HG03565 (cell line): ENCODE data around the gene NARF.
"Not testable (repeated sequence)": the region's sequence is repeated elsewhere in the genome, so short reads cannot be mapped to it uniquely, and the experiment has no call there.

ENCODE experiments used
- ATAC-seq: cut with Tn5 transposase; IDR thresholded peaks from one replicate; pipeline ENCODE4 v1.9.1; 2021; ENCODE audit warnings: mild to moderate bottlenecking, moderate library complexity; ENCODE audit not compliant: unreplicated experiment

NARF gene

DNA sequence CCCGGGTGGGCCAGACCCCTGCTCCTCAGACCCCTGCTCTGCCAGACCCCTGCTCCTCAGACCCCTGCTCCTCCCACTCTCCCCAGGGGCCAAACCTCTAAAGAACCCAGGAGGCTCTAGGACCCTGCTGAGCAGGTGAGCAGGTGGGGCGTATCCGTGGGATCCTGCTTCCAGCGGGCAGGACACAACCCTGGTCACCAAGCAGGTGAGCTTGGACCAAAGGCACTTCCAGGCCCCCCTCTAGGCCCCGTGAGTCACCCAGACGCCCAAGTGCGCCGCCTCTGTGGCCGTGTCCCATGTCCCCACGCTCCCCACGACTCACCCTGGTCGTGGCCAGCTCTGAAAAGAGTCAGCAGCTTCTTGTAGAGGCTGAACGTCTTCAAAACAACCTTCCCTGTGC, 13.0 kb upstream of the NARF start:
- no peak for ATAC-seq

DNA sequence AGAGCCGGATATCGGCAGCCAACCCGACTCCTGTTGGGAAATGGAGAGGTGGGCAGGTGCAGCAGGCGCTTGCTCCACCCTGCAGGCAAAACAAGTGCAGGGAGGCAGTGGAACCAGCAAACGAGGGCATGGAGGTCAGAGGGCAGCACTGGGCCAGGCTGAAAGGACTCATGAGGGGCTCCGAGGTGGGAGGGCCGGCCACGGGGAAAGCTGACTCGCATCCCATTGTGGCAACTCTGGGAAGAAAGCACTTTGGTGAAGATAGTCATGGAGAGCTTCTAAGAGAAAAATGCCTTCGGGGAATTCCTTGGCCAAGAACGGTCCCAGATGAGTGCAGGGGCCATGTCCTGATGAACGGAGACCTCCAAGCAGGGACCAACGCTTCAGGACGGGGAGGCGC, 12.4 kb upstream of the NARF start:
- no peak for ATAC-seq

DNA sequence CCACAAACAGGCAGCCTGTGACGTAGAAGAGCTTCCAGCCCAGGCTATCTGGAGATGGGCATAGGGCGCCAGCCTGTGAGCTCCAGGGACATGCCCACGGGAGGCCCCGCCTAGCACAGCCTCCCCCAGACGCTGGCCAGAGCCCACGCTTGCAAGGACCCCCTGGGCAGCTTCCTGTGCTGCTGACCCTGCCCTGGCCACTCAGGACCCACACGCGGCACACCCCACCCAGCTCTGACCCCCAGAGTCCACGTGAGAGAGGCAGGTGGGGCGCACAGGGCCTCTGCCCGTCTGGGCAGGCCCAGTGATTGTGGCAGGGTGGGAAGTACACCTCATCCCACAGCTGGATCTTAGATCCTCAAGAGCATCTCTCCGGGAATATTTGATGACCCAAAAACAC, 11.9 kb upstream of the NARF start:
- ATAC-seq = no peak

DNA sequence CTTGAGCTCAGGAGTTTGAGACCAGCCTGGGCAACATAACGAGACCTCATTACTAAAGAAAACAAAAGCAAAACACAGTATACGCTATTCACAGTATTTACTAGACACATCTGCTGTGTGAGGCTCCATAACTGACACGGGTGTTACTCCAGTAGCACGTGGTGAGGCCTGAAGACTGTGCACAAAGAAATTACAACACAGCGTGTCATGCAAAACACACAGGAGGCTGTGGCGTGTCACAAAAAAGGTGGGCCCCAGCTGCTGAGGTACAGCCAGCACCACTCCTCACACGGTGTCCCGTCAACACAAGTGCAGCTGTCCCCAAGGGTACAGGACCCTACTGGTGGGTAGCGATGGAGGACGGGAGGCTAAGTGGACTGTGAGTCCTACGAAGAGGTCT, 10.7 kb upstream of the NARF start:
- ATAC-seq = no peak

DNA sequence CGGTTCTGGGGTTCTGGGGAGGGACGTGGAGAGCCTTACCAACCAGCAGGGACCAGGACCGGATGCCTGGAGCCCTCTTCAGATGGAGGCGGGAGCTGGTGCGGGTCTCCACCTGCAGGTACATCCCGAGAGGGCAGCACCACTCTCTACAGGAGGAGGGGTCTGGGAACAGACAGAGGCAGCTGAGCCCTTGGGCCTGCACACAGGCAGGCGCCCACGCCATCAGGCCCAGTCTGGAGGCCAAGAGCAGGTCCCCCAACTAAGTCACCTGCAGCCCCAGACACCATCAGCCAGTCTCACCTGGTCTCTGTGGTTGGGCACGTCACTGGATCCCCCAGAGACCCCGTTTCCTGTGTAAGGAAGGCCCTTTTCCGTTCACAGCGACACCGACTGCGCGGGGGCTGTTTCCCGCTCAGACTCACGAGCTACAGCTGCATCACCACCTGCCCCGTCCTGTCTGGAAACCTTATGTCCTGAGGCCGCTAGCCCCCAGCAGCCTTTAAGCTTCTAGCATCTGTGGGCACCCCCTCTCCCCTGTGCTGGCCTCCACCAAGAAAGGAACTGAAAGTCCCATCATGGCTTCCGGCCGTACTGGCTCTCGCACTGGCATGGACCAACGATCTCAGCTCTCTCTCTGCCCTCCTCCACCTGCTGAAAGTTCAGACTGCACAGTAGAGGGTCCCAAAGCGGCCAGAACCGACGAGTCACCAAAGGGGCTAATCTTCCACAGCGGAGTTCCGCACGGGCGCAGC, 9.2 kb upstream of the NARF start:
- ATAC-seq = peak; percentile 35

DNA sequence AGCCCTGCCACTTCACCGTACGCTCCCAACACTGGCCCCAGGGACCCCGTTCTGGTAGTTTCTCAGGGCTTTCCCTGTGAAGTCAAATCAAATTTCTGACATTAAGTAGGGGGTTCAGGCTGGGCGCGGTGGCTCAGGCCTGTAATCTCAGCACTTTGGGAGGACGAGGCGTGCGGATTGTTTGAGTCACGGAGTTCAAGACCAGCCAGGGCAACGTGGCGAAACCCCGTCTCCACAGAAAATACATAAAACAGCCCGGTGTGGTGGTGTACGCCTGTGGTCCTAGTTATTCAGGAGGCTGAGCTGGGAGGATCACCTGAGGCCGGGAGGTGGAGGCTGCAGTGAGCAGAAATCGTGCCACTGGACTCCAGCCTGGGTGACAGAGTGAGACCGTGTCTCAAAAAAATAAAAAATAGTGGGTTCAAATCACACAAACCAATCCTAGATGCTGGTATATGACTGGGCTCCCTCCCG, 8.6 kb upstream of the NARF start:
- no peak for ATAC-seq

DNA sequence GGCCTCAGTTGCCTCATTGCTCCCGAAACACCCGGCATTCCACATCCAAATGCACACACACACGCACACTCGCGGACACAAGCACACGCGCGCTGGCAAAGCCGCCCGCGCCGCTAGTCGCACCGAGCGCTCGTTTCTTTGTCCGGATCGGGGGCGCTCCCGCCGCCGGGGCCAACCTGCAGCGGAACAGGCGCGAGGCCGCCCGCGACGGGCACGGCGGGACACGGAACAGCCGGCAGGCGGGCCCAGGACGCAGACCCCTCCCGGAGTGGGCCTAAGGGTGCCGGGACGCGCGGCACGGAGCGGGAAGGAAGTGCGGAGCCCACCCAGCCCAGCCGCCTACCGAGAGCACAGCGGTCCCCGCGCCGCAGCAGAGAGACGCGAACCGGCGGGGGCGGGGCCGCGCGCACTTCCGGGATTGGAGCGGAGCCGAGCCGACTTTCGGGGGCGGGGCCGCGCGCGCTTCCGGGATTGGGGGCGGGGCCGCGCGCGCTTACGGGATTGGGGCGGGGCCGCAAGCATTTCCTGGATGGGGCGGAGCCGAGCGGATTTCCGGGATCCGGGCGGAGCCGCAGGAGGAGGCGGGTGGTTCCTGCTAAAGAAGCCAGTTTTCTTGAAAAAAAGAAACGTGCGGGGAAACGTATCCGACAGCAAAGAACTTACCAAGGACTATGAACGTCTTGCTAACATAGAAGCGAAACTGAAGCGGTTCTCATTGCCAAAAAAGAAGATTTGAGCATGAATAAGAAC, 8.0 kb upstream of the NARF start, which contains the start of gene CYBC1:
Gene CYBC1, minus strand, starts transcription at position 396 of the 750 bp plus-strand sequence. CDS start 1,498 bp downstream, outside the sequence.
- ATAC-seq = peak; percentile 49

DNA sequence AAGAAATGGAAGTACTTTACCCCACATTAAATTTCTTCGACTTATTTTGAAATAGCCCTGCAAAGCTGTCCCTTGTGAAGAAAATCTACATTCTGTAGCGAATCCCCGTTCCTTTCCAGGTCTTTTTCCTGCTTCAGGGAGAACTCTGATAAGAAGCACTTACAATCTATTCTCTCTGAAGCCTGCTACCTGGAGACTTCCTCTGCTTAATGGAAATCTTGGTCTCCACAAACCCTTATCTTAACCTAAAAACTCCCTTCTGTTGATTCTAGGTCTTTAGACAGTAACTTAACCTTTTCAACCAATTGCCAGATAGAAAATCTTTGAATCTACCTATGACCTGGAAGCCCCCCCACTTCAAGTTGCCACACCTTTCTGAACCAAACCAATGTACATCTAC, 6.4 kb upstream of the NARF start:
- ATAC-seq = no peak

DNA sequence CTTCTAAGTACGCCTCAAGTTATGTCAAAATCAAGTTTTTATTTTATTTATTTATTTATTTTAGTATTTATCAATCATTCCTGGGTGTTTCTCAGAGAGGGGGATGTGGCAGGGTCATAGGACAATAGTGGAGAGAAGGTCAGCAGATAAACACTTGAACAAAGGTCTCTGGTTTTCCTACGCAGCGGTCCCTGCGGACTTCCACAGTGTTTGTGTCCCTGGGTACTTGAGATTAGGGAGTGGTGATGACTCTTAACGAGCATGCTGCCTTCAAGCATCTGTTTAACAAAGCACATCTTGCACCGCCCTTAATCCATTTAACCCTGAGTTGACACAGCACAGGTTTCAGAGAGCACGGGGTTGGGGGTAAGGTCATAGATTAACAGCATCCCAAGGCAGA, 5.4 kb upstream of the NARF start:
- not testable (repeated sequence) for ATAC-seq

DNA sequence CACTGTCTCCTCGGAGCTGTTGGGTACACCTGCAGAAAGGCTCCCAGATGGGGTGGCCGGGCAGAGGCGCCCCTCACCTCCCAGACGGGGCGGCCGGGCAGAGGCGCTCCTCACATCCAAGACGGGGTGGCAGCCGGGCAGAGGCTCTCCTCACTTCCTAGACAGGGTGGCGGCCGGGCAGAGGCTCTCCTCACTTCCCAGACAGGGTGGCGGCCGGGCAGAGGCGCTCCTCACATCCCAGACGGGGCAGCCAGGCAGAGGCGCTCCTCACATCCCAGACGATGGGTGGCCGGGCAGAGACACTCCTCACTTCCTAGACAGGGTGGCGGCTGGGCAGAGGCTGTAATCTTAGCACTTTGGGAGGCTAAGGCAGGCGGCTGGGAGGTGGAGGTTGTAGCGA, 4.8 kb upstream of the NARF start:
- not testable (repeated sequence) for ATAC-seq

DNA sequence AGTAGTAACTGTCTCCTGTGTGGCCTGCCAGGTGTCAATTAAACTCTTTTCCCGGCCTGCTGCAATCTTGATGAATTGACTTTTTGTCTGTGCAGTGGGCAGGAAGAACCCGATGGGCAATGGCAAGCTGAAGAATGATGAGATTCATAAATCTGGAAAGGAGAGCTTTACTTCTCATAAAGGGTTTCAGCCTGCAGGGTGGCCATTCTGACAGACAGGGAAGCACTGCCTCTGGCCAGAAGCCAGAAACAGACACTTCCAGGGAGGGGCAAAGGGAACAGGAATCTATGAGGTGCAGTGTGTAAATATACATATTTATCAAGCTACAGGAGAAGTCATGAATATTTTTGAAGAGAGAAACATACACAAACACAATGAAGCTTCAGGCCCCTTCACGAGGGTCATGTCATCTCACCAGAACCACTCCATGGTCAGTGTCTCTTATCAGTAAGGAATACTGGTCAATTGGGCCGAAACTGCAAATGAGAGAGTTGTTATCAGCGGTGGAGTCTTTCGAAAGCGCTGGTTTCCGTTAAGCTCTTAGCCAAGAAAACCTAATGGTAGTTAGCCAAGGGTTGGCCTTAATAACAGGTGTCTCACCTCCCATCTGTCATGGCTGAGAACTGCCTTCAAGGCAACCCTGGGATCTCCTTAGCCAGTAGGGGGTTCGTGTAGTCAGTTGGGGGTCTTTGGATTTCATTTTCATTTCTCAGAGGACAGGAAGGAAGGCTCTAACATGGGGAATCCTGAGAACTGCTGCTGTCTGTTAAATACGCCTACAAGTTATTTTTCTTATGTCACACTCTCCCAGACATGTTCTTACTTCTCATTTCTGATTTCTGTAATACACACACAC, 1.2 kb upstream of the NARF start:
- no peak for ATAC-seq

DNA sequence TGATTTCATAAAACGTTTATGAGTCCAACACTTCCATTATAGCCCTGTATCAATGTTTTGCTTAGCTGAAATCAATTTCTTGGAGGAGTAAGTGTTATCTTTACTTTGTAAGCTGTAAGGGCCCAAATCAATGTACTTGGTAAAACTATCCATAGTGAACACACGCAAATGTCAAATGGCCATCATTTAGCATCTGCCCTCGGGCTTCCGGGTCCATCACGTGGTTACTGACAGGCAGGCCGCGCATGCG, 687 bp upstream of the NARF start:
- no peak for ATAC-seq

DNA sequence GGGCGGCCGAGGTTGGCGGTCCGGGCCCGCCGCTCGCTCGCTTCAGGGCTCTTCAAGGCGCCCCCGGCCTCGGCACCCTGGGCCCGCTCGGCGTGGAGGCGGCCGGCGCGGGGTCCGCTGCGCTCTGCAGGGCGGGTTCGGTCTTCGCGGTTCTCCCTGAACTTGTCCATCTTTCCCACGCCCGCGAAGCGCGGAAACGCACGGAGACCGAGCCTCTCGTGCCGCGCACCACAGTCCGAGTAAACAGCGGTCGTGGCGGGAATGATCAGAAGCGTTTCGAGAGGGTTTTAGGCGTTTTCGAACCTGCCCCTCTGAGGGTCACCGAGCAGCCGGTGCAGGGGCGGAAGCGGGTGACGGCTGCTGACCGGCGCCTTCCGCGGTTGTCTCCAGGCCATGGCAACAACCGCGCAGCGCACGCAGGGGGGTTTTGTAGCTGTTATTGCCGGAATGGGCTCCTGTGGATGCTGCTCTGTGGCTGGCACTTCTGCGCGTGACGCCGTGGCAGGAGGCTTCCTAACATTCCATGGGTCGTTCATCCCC, 414 bp downstream of the NARF start:
- no peak for ATAC-seq

DNA sequence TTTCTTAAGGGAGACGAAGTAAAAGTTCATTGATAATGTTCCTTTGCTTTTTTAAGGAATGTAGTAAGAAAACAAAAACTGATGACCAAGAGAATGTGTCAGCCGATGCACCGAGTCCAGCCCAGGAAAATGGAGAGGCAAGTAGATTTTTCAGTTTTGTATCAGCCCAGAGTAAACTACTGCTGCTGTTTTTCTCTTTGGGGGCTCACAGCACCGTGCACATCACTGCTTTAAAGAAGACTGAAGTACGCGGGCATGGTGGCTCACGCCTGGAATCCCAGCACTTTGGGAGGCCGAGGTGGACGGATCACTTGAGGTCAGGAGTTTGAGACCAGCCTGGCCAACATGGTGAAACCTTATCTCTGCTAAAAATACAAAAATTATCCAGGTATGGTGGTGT, 1.4 kb downstream of the NARF start:
- ATAC-seq = not testable (repeated sequence)

DNA sequence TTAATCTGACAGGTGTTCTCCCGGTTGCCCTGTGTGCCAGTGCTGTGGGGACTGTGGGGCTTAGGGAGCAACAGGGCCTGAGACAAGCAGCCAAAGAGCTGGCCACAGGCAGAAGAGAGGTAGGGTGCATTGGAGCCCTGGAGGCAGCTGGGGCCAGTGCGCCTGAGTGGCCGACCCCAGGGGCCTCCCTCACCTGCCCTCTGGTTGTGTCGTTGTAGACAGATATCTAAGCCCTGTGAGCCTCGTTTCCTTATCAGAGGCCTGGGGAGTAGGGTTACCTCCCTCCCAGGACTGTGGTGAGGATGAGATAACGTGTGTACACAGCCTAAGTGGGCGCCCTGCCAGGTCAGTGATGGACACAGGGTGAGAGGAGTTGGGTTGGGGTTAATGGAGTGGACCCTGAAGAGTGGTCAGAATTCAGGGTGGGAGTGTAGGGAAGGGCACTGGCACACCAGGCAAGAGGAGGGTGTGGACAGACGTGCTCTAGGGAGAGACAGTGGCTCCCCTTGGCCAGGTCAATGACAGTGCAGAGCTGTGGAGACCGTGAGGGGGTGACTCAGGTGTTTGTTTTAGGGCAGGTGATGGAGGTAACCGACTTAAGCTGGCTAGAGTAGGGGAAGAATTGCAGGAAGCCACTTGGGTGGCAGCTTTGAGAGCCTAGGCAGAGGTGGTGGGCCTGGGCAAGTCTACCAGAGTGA, 3.4 kb downstream of the NARF start:
- ATAC-seq = no peak

DNA sequence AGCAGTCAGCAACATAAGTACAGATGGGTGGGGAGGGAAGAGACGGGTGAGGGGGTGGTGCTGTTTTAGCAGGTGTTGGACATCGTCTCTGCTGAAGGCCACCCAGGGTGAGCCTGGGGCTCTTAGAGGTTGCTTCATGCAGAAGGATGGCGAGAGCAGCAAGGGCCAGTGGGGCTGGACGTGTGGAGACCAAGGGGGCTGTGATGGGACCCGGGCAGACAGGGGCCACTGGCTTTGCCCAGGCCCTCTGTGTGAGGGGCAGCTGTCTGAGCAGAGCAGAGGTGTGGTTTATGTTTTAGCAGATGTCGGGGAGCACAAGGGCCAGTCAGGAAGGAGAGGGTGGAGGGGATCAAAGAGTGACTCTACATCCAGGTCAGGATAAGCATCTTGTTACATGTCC, 4.8 kb downstream of the NARF start:
- ATAC-seq = no peak

DNA sequence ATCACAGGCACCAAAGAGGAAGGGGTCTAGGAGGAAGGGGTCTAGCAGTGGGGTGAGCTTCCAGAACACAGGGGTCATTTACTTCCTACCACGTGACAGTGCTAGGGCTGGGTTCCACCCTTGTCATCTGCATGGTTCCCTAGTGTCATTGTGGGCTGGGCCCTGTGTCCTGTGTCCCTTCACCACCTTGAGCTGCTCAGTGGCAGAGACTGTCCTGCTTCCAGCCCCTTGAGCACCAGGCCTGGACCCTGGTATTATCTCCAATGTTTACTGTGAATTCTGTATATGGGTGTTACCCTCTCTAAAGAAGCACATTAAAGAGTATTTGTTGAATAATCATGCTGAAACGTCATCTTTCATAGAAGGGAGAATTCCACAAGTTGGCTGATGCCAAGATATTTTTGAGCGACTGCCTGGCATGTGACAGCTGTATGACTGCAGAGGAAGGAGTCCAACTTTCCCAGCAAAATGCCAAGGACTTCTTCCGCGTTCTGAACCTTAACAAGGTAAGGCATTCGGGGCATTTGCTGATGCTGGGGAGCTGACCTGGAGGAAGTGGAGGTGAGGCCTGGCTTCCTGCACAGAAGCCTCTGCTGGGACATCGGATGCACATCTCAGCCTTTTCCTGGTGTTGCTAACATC, 5.5 kb downstream of the NARF start:
- ATAC-seq = no peak

DNA sequence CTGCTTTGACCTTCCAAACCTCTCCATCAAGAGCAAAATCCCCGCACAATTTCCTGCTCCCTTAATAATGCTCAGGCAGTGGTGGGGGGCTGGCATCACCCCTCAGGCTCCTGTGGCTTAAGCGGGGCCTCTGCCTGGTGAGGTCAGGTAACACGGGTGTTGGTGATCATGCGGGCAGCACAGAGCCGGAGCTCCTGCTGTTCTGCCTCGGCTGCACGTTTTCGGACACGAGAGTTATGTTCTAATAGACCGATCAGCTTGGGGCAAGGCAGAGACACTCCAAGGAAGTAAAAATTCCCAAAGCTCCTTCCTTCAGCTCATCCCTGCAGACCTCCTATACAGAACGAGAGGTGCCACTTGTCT, 6.0 kb downstream of the NARF start:
- ATAC-seq = no peak

DNA sequence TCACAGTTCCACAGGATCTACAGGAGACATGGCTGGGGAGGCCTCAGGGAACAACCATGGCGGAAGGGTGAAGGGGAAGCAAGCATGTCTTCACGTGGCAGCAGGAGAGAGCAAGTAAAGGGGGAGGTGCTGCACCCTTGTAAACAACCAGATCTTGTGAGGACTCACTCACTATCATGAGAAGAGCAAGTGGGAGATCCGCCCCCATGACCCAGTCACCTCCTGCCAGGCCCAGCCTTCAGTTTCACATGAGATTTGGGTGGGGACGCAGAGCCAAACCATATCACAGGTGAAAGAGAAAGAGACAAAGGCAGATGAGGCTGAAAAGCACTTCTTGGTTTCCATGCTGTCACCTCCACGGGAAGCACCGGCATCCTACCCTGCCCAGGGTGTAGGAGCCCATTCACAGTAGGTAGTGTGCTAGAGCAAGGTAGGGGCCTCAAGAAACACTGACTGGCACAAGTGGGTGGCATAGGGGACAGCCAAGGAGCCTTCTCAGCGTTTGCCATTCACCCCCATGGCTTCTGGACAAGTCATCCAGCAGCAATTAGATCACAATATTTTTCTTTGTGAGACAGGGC, 6.6 kb downstream of the NARF start:
- ATAC-seq = no peak

DNA sequence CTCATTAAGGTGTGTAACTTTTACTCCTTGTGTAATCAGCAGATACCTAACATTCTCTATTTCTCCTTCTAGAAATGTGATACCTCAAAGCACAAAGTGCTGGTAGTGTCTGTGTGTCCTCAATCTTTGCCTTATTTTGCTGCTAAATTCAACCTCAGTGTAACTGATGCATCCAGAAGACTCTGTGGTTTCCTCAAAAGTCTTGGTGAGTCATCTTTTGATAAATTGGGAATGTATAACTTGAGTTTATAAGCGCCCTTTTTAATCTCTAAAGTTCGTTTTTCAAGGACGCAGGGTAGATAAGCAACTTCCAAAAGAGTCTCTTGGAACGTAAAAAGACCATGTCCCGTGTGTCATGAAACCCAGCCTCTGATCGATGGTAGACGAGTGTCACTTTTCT, 10.2 kb downstream of the NARF start:
- ATAC-seq = no peak
